Epithelial cell of proximal tubule (primary cell): Measurements from ENCODE around the gene ADARB1. TPM values are rescaled to one million over a fixed set of nuclear protein-coding genes. Genes with fewer than 3 reads are reported as not detected.

Experiments
- DNase-seq: peaks from one replicate; pipeline ENCODE4 v3.0.0-alpha.2; 2011; ENCODE audit warnings: low read depth
- H3K4me3 ChIP-seq: 2 replicates; pipeline ENCODE4 v1.5.1; 2011; ENCODE audit warnings: low read depth, mild to moderate bottlenecking, low read length
- total RNA-seq: library from RNA; depleted of rRNA; stranded (reverse); fragments of >200 nt; gene quantifications from 2 replicates; pipeline ENCODE4 v1.2.3, GENCODE V29; 2015
- TF ChIP-seq, protein P1 (sequence below): conservative IDR thresholded peaks from 2 replicates; pipeline ENCODE4 v1.5.1; 2012; ENCODE audit warnings: low read depth, mild to moderate bottlenecking, low read length

The ADARB1 gene
- total RNA-seq, 1 donor from 2014 or later, result 2.2 TPM

DNA sequence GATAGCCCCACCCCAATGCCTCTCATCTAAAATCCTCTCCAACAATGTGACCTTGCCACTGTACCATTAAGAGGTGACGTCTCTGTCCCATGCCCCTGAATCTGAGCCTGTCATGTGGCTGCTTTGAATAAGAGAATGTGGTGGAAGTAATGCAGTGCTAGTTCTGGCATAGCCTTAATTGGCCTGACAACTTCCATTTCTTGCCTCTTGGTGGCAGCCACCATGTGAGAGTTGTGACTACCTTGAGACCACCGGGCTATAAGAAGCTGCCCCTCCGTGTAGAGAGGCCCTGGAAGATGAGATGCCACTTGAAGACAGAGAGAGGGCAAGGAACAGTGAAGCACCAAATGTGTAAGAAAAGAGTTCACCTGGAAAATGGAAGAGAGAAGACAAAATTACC, 118.0 kb downstream of the ADARB1 start:
- DNase-seq, result no peak
- TF ChIP-seq, protein P1, sequence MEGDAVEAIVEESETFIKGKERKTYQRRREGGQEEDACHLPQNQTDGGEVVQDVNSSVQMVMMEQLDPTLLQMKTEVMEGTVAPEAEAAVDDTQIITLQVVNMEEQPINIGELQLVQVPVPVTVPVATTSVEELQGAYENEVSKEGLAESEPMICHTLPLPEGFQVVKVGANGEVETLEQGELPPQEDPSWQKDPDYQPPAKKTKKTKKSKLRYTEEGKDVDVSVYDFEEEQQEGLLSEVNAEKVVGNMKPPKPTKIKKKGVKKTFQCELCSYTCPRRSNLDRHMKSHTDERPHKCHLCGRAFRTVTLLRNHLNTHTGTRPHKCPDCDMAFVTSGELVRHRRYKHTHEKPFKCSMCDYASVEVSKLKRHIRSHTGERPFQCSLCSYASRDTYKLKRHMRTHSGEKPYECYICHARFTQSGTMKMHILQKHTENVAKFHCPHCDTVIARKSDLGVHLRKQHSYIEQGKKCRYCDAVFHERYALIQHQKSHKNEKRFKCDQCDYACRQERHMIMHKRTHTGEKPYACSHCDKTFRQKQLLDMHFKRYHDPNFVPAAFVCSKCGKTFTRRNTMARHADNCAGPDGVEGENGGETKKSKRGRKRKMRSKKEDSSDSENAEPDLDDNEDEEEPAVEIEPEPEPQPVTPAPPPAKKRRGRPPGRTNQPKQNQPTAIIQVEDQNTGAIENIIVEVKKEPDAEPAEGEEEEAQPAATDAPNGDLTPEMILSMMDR, result no peak
- no peak overlapping the region for H3K4me3 ChIP-seq

DNA sequence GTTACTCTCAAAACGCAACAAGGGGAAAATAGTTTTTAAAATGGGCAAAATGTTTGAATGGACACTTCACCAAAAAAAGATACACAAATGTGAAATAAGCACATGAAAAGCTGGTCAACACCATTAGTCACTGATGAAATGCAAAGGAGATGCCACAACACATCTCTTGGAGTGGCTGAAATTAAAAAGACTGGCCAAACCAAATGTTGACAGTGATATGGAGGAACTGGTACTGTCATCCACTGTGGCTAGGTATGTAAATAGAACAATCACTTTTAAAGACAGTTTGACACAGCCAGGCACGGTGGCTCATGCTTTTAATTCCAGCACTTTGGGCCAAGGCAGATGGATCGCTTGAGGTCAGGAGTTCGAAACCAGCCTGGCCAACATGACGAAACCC, 122.2 kb downstream of the ADARB1 start:
- TF ChIP-seq, protein P1, result no peak
- no peak for DNase-seq
- no peak overlapping the region for H3K4me3 ChIP-seq

DNA sequence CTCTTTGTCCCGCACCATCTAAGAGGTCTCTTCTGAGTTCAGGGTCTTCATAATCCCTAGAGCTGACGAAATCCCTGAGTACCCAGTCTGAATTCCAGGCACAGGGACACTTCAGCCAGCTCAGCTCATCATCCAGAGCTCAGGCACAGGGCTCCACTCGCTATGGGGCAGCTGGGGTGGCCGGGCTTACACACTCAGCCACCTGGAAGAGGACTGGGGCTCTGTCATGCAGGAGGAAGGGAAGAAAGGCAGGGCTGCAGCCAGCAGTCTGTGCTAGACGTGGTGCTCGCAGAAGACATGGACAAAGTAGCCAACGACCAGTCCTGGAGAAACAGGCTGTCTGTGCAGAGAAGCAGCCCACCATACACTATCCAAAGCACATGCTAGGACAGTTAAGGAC, 124.8 kb downstream of the ADARB1 start:
- H3K4me3 ChIP-seq, result no peak overlapping the region
- no peak for DNase-seq
- TF ChIP-seq, protein P1, result no peak

DNA sequence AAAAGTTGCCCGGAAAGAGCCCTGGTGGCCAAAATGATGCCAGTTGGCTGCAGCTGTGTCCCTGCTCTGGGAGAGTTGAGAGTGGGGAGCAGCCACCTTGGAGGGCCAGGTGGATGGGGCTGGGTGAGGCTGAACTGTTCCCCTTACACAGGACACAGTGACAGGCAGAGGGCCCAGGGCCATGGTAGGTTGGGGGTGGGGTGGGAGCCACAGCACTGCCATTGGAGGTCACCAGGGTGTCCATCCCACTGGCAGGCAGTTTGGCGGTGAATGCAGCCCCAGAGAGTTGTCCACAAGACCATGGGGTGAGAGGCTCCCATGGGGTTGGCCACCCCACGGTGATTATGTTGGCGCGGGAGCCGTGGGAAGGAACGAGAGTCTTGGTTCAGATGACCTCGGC, 125.7 kb downstream of the ADARB1 start:
- TF ChIP-seq, protein P1, result no peak
- no peak overlapping the region for H3K4me3 ChIP-seq
- DNase-seq, result no peak

DNA sequence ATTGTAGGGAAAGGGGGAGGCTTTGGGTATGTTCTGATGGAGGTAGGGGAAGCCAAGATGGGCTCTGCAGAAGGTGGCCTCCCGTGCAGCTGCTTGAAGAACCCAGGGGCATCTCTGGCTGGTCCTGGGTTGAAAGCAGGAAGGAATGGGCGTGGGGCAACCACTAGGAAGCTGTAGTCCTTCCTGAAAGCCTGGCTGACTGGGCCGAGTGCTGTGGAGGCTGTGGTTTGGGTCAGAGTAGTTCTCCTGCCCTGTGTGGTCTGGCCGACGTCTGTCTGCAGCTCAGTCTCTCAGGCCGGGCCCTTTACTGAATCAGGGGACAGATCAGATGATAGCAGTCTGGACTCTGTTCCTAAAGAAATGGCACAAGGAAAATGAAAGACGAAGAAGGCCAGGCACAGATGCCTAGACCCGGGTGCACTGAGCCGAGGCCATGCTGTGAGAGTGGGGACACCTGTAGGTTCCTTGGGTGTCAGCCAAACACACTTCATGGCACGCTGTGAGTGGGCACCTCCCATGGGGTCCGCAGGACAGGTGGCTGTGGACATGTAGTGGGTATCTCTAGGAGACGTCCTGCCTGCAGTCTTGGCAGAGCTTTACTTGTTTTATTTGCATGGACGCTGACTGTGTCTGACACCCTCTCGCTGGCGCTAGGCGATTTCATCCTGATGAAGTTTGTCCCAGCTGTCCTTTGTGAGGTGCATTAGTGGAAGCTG, 126.4 kb downstream of the ADARB1 start:
- no peak overlapping the region for H3K4me3 ChIP-seq
- TF ChIP-seq, protein P1, result no peak
- DNase-seq, result no peak

DNA sequence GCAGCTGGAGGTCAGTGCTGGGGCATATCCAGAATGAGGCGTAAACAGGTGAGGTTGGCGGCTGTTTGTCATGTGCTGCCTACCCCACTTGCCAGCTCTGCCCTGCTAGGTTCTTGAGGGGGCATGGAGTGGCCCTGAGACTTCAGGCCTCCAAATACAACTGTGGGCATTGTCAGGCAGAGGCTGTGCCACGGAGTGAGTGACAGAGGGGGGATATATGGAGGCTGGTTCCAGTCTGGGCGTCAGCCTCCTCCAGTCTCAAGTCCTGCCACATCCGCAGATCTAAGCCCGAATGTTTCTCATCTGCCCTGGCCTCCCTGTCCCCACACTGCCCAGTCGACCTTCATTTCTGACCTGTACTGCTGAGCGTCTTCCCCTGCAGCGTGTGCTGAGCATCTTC, 128.0 kb downstream of the ADARB1 start:
- H3K4me3 ChIP-seq, result no peak overlapping the region
- DNase-seq, result no peak
- TF ChIP-seq, protein P1, result no peak

DNA sequence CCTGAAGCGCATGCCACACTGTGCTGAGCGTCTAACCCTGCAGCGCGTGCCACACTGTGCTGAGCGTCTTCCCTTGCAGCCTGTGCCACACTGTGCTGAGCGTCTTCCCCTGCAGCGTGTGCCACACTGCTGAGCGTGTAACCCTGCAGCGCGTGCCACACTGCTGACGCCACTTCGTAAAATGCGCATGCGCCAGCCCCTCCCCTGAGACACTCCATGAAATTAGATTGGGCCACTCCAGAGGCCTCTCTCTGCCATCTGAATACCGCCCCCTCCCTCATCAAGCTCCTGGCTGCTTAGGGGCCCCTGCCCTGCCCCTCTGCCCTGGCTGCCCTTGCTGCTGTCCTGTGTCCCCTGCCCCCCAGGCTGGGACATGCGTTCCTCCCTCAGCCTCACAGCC, 128.5 kb downstream of the ADARB1 start:
- TF ChIP-seq, protein P1, result no peak
- no peak for DNase-seq
- H3K4me3 ChIP-seq, result no peak overlapping the region
